HK-2 (cell line): ENCODE results near the gene ZNG1F.
"Not testable (repeated sequence)": the region's sequence is repeated elsewhere in the genome, so short reads cannot be mapped to it uniquely, and the experiment has no call there.

Source experiments
- DNase-seq: peaks from one replicate; pipeline ENCODE4 v3.0.0-alpha.2; 2018; ENCODE audit not compliant: unreplicated experiment

ZNG1F gene

DNA sequence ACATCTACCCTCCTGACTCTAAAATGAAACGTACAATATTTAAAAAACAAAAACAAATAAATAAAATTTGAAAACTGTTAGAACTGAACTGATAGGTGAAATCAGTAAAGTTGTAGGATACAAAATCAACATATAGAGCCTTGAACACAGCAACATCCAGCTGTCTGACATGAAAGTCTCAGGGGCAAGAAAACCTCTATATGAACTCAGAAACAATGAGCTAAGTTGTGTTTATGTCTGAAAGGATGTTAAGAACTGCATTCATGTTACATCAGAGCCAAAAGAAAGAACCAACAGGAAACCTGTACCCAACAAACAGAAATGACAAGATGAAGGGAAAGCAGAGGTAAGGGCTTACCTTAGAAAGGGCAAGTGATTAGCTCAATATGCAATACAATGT lies 102.4 kb downstream of the ZNG1F start:
- not testable (repeated sequence) for DNase-seq

DNA sequence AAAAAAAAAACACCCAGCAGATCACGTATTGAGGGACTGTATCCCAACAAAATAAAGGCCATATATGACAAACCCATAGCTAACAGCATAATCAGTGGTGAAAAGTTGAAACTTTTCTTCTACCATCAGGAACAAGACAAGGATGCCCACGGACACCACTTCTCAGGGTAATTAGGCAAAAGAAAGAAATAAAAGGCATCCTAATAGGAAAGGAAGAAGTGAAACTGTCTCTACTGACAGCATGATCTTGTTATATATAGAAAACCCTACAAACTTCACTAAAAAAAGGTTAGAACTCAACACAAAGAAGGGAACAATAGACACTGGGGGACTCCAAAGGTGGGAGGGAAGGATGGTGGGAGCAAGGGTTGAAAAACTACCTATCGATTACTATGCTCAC lies 102.9 kb downstream of the ZNG1F start:
- DNase-seq = not testable (repeated sequence)

- not testable (repeated sequence) for DNase-seq
Measured at GRCh38 chr9:41082358-41082757, 106.8 kb downstream of the ZNG1F start.
